HG03342 (cell line): ENCODE measurements around the gene PER2.
"Not testable (repeated sequence)": the region's sequence is repeated elsewhere in the genome, so short reads cannot be mapped to it uniquely, and the experiment has no call there.

Experiments
- ATAC-seq: cut with Tn5 transposase; IDR thresholded peaks from one replicate; pipeline ENCODE4 v1.9.1; 2021; ENCODE audit warnings: mild to moderate bottlenecking, moderate library complexity; ENCODE audit not compliant: unreplicated experiment

Gene PER2

DNA sequence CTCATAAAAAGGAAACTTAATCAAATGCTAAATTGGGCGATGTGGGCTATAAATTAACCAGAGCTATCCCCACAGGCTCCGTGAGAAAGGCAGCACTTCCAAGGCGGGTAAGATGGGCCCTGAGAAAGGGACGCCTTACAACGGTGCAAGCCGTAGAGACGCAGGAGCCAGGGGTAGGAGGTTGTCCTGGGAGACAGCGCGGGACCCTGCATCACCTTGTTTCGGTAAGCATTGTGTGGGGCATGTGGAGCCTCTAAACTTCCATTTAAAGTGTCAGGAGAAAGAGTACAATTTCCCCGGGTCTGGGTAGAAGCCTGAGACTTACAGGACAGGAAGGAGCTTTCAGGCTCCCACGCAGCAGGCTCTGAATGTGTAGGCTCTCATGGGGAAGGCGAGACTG lies 1.2 kb upstream of the PER2 start:
- no peak for ATAC-seq

DNA sequence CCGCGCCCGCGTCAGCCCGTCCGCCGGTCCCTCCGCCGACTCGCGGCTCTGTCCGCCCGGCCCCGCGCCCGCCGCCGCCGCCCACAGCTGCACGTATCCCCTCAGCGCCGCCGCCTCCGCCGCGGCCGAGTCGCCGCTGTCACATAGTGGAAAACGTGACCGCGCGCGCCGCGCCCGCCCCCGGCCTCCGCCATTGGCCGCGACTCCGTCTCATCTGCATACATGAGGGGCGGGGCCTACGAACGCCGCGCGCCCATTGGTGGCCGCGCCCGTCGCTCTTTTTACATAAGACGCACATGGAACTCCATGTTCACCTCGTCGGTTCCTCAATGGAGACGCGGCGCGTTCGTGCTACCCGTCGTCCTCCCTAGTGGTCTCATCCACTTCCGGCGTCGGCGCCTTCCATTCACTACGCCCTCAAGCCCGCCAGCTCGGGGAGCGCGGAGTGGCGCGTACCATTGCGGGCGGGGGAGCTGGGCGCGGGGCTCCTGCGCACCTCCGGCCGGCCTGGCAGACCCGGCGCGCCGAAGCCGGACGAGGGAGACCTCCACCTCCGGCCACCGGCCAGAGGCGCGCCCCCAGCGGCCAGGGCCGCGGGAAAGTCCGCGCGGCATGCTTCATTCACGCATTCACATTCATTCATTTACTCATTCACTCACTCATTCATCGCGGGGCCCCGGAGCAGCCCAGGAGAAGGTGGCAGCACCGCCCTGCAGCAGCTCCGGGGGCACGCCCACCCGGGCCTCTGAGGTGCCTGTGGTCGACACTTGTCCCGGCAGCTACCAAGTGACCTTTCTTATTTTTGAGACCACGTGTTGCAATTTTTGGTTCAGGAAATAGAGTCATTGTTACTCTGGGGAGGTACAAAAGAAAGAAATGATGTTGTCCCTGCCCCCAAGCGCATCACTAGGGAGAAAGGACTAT lies 502 bp upstream of the PER2 start:
- ATAC-seq = peak; percentile 84

- no peak for ATAC-seq
Observed at GRCh38 chr2:238286987-238287736, 1.2 kb downstream of the PER2 start.

DNA sequence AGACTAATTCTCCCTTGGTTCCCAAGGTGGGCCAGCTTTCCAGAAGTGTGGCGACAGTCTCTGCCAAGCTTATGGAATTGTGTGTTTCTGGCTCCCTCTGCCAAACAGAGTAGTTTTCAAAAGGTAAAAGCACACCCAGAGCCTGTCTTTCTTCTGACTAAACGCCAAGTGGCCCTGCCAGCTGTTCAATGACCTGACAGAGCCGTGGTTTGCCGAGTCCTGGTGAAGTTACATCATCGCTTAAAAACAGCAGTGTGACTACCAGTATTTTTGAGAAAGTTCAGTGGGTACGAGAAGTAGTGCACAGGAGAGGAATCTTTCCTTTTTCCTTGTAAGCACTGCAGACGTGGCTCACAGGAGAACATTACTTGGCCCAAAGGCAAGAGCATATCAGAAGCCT lies 1.9 kb downstream of the PER2 start:
- ATAC-seq = no peak

DNA sequence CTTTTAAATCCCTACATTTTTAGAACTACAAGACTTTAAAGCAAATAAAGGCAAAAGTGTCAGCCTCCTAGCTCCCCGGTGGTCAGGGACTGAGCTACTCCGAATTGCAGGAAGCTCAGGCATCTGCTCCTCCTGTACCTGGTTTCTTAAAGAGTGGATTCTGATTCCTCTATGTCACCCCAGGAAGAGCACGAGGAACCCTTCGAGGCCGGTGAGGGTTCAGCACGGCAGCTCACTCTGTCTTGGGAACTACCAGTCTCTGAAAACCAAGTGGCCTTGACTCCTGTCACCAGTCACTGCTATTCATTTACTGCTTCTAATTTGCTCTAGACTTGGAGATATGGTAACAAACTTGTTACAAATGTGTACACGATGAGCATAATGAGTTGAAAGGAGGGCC lies 2.3 kb downstream of the PER2 start:
- ATAC-seq = no peak

DNA sequence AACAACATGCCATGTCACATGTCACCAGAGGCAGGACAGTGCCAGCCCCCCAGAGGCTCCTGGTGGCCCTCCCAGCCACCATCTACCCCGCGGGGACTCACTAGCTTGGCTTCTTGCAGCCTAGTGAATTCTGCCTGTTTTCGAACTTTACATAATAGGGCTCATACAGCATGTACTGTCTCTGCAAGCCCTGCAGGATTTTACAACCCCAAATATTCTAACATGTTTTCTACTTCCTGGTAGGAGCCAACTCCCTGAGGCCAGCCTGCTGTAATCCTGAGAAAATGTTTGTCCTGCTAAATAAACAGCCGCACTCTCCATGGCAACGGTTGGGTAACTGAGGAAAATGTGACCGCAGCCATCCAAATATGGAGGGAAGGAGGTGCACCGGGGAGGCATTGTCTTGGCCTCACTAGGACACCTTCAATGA lies 2.7 kb downstream of the PER2 start:
- ATAC-seq = no peak

- no peak for ATAC-seq
Observed at GRCh38 chr2:238284802-238285515, 3.5 kb downstream of the PER2 start.

GRCh38 chr2:238282861-238283738 lies 5.3 kb downstream of the PER2 start:
- ATAC-seq = no peak

- no peak for ATAC-seq
Observed at GRCh38 chr2:238281826-238282480, 6.5 kb downstream of the PER2 start.

- ATAC-seq = no peak
Observed at GRCh38 chr2:238280083-238280825, 8.2 kb downstream of the PER2 start.

DNA sequence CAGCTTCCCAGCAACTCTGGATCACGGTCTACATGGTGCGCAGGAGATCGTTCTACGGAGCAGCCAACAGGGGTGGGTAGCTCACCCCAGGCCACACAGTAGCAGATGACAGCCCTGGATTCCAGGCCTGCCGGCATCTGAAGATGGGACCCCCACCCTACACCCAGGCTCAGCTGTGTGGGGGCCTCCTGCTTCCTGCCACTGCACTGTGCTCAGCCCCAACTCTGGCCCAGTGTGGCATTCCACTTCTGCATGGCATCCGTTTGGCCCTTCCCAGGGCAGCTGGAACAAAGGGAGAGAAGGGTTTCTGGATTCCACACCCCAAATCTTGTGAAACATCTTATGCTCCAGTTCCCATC lies 9.1 kb downstream of the PER2 start:
- no peak for ATAC-seq

- ATAC-seq = no peak
Observed at GRCh38 chr2:238278626-238279323, 9.6 kb downstream of the PER2 start.

DNA sequence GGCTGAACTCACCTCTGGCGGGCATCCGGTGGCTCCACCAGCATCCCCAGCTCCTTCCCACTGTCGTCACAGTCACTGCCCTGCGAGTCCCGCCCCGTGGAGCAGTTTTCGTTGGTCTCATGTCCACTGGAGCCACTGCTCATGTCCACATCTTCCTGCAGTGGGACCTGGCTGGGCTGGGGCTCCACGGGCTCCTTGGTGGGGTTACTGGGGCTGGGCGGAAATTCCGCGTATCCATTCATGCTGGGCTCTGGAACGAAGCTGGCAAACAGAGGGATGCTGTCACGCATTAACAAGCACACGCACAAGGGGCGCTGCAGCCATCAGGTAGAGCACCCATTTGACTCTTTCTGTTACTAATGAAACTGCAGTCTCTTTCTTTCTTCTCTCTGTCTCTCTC lies 10.7 kb downstream of the PER2 start:
- ATAC-seq = no peak

DNA sequence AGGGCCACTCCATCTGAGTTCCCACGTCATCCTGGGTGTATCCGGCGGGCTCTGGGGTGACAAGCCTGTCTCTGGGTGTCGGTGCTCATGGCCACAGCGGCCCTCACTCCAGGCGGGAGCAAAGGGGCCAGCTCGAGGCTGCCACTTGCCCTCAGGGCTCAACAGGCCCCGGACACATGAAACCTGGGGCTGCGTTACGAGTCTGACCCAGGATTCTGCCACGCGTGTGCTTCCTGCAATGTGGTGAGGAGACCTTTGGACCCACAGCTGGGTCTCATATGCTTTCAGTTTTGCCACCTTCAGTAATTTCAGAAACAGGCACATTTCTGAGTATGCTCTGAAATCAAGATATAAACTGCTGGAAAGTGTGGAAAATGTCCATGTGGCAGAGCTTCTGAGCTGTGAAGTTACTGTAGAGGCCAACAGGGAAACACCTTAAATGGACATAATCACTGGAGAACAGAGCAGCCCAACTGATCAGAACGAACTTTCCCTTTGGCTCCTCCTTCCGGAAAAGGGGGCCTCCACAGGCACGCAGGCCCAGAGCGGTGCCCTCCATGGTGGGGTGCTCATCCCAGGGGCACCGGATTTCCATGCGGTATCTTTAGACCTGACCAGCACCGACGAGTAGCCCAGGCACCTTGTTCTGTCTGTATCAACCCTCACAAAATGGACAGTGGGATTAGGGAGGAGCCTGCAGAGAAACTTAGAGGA lies 14.1 kb downstream of the PER2 start:
- no peak for ATAC-seq

DNA sequence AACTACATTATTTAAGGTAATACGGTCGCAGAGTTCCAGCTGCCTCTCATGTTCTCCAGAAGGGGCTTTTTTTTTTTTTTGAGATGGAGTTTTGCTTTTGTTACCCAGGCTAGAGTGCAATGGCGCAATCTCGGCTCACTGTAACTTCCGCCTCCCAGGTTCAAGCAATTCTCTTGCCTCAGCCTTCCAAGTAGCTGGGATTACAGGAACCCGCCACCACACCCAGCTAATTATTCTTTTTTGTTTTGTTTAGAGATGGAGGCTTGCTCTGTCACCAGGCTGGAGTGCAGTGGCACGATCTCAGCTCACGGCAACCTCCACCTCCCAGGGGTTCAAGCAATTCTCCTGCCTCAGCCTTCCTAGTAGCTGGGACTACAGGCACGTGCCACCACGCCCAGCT lies 15.0 kb downstream of the PER2 start:
- not testable (repeated sequence) for ATAC-seq

DNA sequence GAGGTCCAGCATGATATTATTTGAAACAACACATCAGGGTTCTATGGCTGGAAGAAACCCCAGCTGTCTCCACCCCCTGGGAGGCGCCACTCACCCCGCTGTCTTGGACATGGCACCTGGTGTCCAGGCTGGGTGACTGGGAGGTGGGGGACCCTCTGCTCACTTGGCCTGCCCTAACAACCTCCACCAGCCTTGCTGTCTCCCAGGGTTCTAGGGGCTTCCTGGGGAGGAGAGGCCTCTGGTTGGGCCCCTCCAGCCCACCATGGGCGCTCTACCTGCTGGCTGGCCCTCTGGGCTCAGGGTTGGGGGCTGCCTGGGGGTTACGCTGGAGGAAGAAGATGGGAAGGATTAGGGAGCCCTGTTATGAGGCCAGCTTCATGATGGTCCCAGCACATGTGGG lies 16.3 kb downstream of the PER2 start:
- ATAC-seq = no peak

DNA sequence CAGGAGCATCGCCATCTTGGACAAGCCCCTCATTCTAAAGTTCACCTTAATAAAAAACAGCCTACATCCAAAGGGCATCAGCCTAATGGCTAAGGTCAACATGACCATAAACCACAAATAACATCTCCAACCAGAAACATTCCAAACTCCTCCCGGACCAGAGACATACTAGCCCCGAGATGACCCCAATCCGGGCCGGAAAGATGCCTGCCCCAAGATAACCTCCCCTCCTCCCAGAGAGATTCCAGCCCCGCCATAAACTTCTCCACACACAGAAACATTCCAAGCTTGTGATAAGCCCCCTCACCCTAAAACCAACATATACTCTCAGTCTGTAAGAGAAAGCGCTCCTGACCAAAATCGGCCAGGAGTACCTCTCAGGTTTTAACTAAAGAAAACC lies 16.7 kb downstream of the PER2 start:
- not testable (repeated sequence) for ATAC-seq

- no peak for ATAC-seq
Observed at GRCh38 chr2:238271061-238271554, 17.3 kb downstream of the PER2 start.
